ENCODE results near the gene COQ5. TPM values are rescaled to one million over a fixed set of nuclear protein-coding genes. Genes with fewer than 3 reads are reported as not detected.

Gene COQ5
- total RNA-seq, 1 donor from 2014 or later, result 46.3 TPM

GRCh38 chr12:120466560-120467315 is 62.2 kb downstream of the COQ5 start:
- no peak for DNase-seq (ENCODE audit: low read depth)
- peak; percentile 68 for TF ChIP-seq CTCF (conservative IDR thresholded peaks at IDR 0.05; ENCODE audit: low read depth, low read length)
- H3K4me3 ChIP-seq (ENCODE audit: low read depth, low read length), result no peak overlapping the region

GRCh38 chr12:120465756-120466155 is 63.2 kb downstream of the COQ5 start:
- TF ChIP-seq CTCF (conservative IDR thresholded peaks at IDR 0.05; ENCODE audit: low read depth, low read length), result no peak
- no peak for DNase-seq (ENCODE audit: low read depth)
- H3K4me3 ChIP-seq (ENCODE audit: low read depth, low read length), result no peak overlapping the region

- H3K4me3 ChIP-seq (ENCODE audit: low read depth, low read length), result no peak overlapping the region
- no peak for TF ChIP-seq CTCF (conservative IDR thresholded peaks at IDR 0.05; ENCODE audit: low read depth, low read length)
- DNase-seq (ENCODE audit: low read depth), result no peak
Measured at GRCh38 chr12:120463712-120464111, 65.2 kb downstream of the COQ5 start.

- no peak overlapping the region for H3K4me3 ChIP-seq (ENCODE audit: low read depth, low read length)
- no peak for TF ChIP-seq CTCF (conservative IDR thresholded peaks at IDR 0.05; ENCODE audit: low read depth, low read length)
- DNase-seq (ENCODE audit: low read depth), result no peak
Measured at GRCh38 chr12:120462099-120462640, 66.8 kb downstream of the COQ5 start.

- no peak overlapping the region for H3K4me3 ChIP-seq (ENCODE audit: low read depth, low read length)
- no peak for TF ChIP-seq CTCF (conservative IDR thresholded peaks at IDR 0.05; ENCODE audit: low read depth, low read length)
- no peak for DNase-seq (ENCODE audit: low read depth)
Measured at GRCh38 chr12:120460157-120460556, 68.8 kb downstream of the COQ5 start.

GRCh38 chr12:120457133-120457532 is 71.8 kb downstream of the COQ5 start:
- no peak for DNase-seq (ENCODE audit: low read depth)
- no peak overlapping the region for H3K4me3 ChIP-seq (ENCODE audit: low read depth, low read length)
- TF ChIP-seq CTCF (conservative IDR thresholded peaks at IDR 0.05; ENCODE audit: low read depth, low read length), result peak; percentile 56

- DNase-seq (ENCODE audit: low read depth), result no peak
- H3K4me3 ChIP-seq (ENCODE audit: low read depth, low read length), result no peak overlapping the region
- TF ChIP-seq CTCF (conservative IDR thresholded peaks at IDR 0.05; ENCODE audit: low read depth, low read length), result no peak
Measured at GRCh38 chr12:120455302-120455701, 73.7 kb downstream of the COQ5 start.

All from epithelial cell of proximal tubule (primary cell).